Mesenchymal stem cell (in vitro differentiated cells and primary cell): ENCODE measurements around the gene RCBTB1.

Source experiments
- DNase-seq: peaks from one replicate; pipeline ENCODE4 v3.0.0-alpha.2; 2013
- H2AFZ ChIP-seq: one replicate; pipeline ENCODE4 v1.6.1; 2013; ENCODE audit warnings: low read depth, mild to moderate bottlenecking, control low read depth, inconsistent platforms, low read length, moderate library complexity
- H2AK5ac ChIP-seq: 2 replicates; pipeline ENCODE4 v1.6.1; 2013; ENCODE audit warnings: low read length, moderate library complexity, mild to moderate bottlenecking, inconsistent platforms; ENCODE audit not compliant: severe bottlenecking
- H2BK120ac ChIP-seq: one replicate; pipeline ENCODE4 v1.6.1; 2013; ENCODE audit warnings: low read depth, mild to moderate bottlenecking, inconsistent platforms, low read length, moderate library complexity
- H2BK12ac ChIP-seq, 2 experiments: one replicate each; pipeline ENCODE4 v1.6.1; 2013; ENCODE audit warnings: inconsistent platforms in 2 of 2, low read length in 2 of 2, mild to moderate bottlenecking in 2 of 2, moderate library complexity in 2 of 2, control low read depth in 1 of 2
- H2BK15ac ChIP-seq: one replicate; pipeline ENCODE4 v1.6.1; 2013; ENCODE audit warnings: mild to moderate bottlenecking, low read depth, inconsistent platforms; ENCODE audit not compliant: poor library complexity, severe bottlenecking
- H2BK5ac ChIP-seq: 2 replicates; pipeline ENCODE4 v1.6.1; 2013; ENCODE audit warnings: low read depth, mild to moderate bottlenecking, low read length, control low read depth, inconsistent platforms; ENCODE audit not compliant: poor library complexity, severe bottlenecking
- H3K14ac ChIP-seq, 2 experiments: one replicate each; pipeline ENCODE4 v1.6.1; 2013; ENCODE audit warnings: inconsistent platforms in 2 of 2, low read length in 2 of 2, control low read depth in 1 of 2, mild to moderate bottlenecking in 1 of 2, moderate library complexity in 1 of 2
- H3K18ac ChIP-seq, 2 experiments: one replicate each; pipeline ENCODE4 v1.6.1; 2013; ENCODE audit warnings: inconsistent platforms in 2 of 2, low read length in 2 of 2, control low read depth in 1 of 2, low read depth in 1 of 2, mild to moderate bottlenecking in 1 of 2
- H3K23ac ChIP-seq, 2 experiments: one replicate each; pipeline ENCODE4 v1.6.1; 2013; ENCODE audit warnings: inconsistent platforms in 2 of 2, low read length in 2 of 2, mild to moderate bottlenecking in 2 of 2, moderate library complexity in 2 of 2, control low read depth in 1 of 2
- H3K27ac ChIP-seq: 2 replicates; pipeline ENCODE4 v1.5.1; 2013; ENCODE audit warnings: mild to moderate bottlenecking, moderate library complexity, low read length, control low read depth, inconsistent platforms; ENCODE audit not compliant: poor library complexity, severe bottlenecking
- H3K27me3 ChIP-seq, 2 experiments: 2 replicates each; pipeline versions ENCODE4 v1.6.1 to v1.7.0; 2013; ENCODE audit warnings: low read length in 2 of 2, mild to moderate bottlenecking in 2 of 2, moderate library complexity in 2 of 2, control low read depth in 1 of 2, inconsistent platforms in 1 of 2; ENCODE audit not compliant: control insufficient read depth in 1 of 2, insufficient read depth in 1 of 2
- H3K36me3 ChIP-seq, 2 experiments: 2 replicates each; pipeline versions ENCODE4 v1.6.1 to v1.7.0; 2013; ENCODE audit warnings: low read length in 2 of 2, control low read depth in 1 of 2, inconsistent platforms in 1 of 2, low read depth in 1 of 2, mild to moderate bottlenecking in 1 of 2; ENCODE audit not compliant: insufficient read depth in 2 of 2, control insufficient read depth in 1 of 2
- H3K4ac ChIP-seq, 2 experiments: one replicate each; pipeline ENCODE4 v1.6.1; 2013; ENCODE audit warnings: inconsistent platforms in 2 of 2, low read length in 2 of 2, mild to moderate bottlenecking in 2 of 2, moderate library complexity in 2 of 2, control low read depth in 1 of 2, low read depth in 1 of 2
- H3K4me1 ChIP-seq: 2 replicates; pipeline ENCODE4 v1.6.1; 2013; ENCODE audit warnings: low read depth, low read length, control low read depth; ENCODE audit not compliant: control insufficient read depth, insufficient read depth
- H3K4me2 ChIP-seq: 2 replicates; pipeline ENCODE4 v1.6.1; 2013; ENCODE audit warnings: low read length, mild to moderate bottlenecking, inconsistent platforms; ENCODE audit not compliant: poor library complexity, severe bottlenecking
- H3K4me3 ChIP-seq, 2 experiments: 2 replicates each; pipeline versions ENCODE4 v1.5.1 to v1.7.0; 2013; ENCODE audit warnings: low read length in 2 of 2, mild to moderate bottlenecking in 2 of 2, control low read depth in 1 of 2, low read depth in 1 of 2; ENCODE audit not compliant: insufficient read depth in 1 of 2
- H3K79me1 ChIP-seq: replicated peaks from 2 replicates; pipeline ENCODE4 v1.6.1; 2013; ENCODE audit warnings: mild to moderate bottlenecking, control low read depth, low read length, inconsistent platforms; ENCODE audit not compliant: poor library complexity, severe bottlenecking
- H3K9ac ChIP-seq: 2 replicates; pipeline ENCODE4 v1.7.0; 2013; ENCODE audit warnings: mild to moderate bottlenecking, low read length, moderate library complexity
- H3K9me3 ChIP-seq: 2 replicates; pipeline ENCODE4 v1.7.0; 2013; ENCODE audit warnings: mild to moderate bottlenecking, low read length; ENCODE audit not compliant: control insufficient read depth
- H4K8ac ChIP-seq: one replicate; pipeline ENCODE4 v1.6.1; 2013; ENCODE audit warnings: inconsistent platforms, mild to moderate bottlenecking, low read length, moderate library complexity
- H4K91ac ChIP-seq: one replicate; pipeline ENCODE4 v1.6.1; 2013; ENCODE audit warnings: mild to moderate bottlenecking, low read length, inconsistent platforms
- WGBS: methylation state at CpG from one replicate; pipeline ENCODE4 v1.1.7; 2013; ENCODE audit warnings: mixed read lengths; 5-methylcytosine and 5-hydroxymethylcytosine counted together

Gene RCBTB1

DNA sequence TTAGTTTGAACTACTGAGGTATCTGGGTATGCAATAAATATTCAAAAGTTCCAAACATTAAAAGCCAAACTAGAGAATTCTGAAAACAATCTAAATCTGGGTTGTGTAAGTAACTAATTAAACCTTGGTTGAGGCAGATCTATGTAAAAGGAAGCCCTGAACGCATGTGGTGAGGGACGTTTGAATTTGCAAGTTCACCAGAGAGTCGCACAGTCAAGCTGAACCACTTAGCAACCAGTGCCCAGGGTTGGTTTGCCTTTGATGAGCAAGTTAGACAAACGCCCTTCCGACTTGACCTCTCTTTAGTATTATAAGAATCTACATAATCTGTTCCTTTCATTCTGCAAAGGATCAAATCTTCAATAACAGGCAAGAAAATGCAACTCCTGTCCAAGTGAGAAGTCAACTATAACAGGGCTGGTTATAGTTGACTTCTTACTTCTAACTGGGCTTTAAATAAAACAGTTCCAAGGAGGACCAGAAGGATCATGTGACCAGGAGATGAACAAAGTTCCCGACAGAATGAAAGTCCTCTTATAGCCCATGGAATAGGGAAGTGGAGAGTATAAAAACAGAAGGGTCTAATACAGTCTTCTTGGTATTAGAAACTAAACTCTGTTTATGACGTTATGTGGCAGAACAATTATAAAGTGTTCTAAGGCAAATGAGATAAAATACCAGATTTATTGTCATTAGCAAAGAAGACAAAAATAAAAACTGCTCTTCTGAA, 49.0 kb downstream of the RCBTB1 start:
- no peak overlapping the region for H2BK15ac ChIP-seq
- no peak overlapping the region for H2AFZ ChIP-seq

DNA sequence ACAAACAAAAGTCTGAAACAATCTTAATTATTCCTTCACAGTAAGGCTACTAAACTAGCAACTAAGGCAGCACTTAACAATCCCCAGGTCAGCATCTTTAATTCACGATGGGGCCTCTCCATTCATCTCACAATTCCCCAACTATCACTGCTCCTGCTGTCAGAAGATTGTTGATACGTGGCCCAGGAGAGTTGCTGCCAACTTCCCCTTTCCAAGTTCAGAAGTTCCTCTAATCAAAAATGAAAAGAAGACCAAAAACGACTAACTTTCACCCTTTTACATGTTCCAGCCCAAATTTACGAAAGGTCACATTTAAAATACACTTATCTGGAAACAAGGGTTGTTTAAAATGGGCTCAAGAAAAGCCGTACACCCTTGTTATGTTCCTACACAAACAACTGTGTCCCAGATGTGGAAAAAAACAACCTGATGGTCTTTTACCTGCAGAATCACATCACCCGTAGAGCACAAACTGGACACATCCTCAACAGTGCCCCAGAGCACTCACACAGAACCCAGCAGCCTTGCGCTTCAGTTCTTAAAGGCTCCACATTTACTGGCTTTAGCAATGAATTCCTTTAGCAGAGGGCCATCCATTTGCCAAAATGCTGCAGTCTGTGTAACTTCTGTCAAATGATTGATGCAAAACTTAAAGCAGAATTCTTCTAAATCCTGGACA, 51.6 kb downstream of the RCBTB1 start:
- Histone ChIP-seq H2BK5ac (no peak overlapping the region), H3K23ac (no peak overlapping the region), H3K9ac (no peak overlapping the region), H2AFZ (no peak overlapping the region), H2BK120ac (no peak overlapping the region), H3K4ac (no peak overlapping the region), H2AK5ac (no peak overlapping the region), H2BK12ac (no peak overlapping the region), H3K4me1 (no peaks in the 10 kb centered on the region), H4K8ac (no peak overlapping the region), H2BK15ac (no peak overlapping the region), H3K79me1 (peaks cover 6% of the 10 kb centered on the region), H3K9me3 (no peaks in the 10 kb centered on the region), H3K4me2 (no peak overlapping the region), H3K27ac (no peak overlapping the region), H3K27me3 (no peaks in the 10 kb centered on the region), H4K91ac (no peak overlapping the region), H3K18ac (no peak overlapping the region), H3K36me3 (peaks cover 4 to 68% of the 10 kb centered on the region in 2 experiments), H3K4me3 (no peak overlapping the region), H3K14ac (no peak overlapping the region)
- WGBS, result 87% methylated on average over 7 of the region's 7 CpGs
- no peak for DNase-seq

More for the DNA sequence above, 49.0 kb downstream of the RCBTB1 start:
- H3K4ac ChIP-seq, result no peak overlapping the region
- DNase-seq, result no peak
- no peaks in the 10 kb centered on the region for H3K27me3 ChIP-seq
- no peak overlapping the region for H2BK12ac ChIP-seq
- H2BK5ac ChIP-seq, result no peak overlapping the region
- peaks cover 2 to 73% of the 10 kb centered on the region in 2 experiments for H3K36me3 ChIP-seq
- no peaks in the 10 kb centered on the region for H3K4me1 ChIP-seq
- H2BK120ac ChIP-seq, result no peak overlapping the region
- H4K91ac ChIP-seq, result no peak overlapping the region
- no peak overlapping the region for H4K8ac ChIP-seq
- no peak overlapping the region for H3K14ac ChIP-seq
- no peak overlapping the region for H3K23ac ChIP-seq
- no peaks in the 10 kb centered on the region for H3K9me3 ChIP-seq
- H3K27ac ChIP-seq, result no peak overlapping the region
- no peak overlapping the region for H3K18ac ChIP-seq
- H3K4me3 ChIP-seq, result no peak overlapping the region
- WGBS, result 74% methylated on average over 4 of the region's 7 CpGs
- H2AK5ac ChIP-seq, result no peak overlapping the region
- H3K79me1 ChIP-seq, result peaks cover 3% of the 10 kb centered on the region
- no peak overlapping the region for H3K4me2 ChIP-seq
- no peak overlapping the region for H3K9ac ChIP-seq

DNA sequence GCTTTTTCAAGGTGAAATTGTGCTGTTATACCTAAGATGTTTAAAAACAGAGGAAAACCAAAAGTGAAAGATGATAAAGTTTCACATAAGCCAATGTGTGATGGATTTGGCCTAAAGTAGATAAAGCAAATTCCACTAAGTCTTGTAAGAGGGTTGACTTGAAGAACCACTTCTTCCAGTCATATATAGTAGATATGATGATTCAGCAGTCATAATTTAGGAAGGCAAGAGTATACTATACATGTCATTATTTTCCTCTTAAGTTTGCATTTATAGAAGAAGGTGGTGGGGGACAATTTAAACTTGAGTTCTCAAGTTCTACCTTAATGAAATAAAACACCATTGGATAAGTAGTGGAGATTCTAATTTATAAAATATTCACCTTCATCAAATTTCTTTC, 52.3 kb downstream of the RCBTB1 start:
- Histone ChIP-seq H2BK120ac (no peak overlapping the region), H2BK5ac (no peak overlapping the region), H3K27me3 (no peaks in the 10 kb centered on the region), H3K4me1 (no peaks in the 10 kb centered on the region), H3K4ac (no peak overlapping the region), H3K79me1 (peaks cover 6% of the 10 kb centered on the region), H3K9ac (no peak overlapping the region), H3K18ac (no peak overlapping the region), H3K23ac (no peak overlapping the region), H3K9me3 (no peaks in the 10 kb centered on the region), H3K27ac (no peak overlapping the region), H2BK15ac (no peak overlapping the region), H3K36me3 (peaks cover 4 to 68% of the 10 kb centered on the region in 2 experiments), H4K91ac (no peak overlapping the region), H3K4me3 (no peak overlapping the region), H3K14ac (no peak overlapping the region), H2AFZ (no peak overlapping the region), H2BK12ac (no peak overlapping the region), H3K4me2 (no peak overlapping the region), H4K8ac (no peak overlapping the region), H2AK5ac (no peak overlapping the region)
- no peak for DNase-seq

DNA sequence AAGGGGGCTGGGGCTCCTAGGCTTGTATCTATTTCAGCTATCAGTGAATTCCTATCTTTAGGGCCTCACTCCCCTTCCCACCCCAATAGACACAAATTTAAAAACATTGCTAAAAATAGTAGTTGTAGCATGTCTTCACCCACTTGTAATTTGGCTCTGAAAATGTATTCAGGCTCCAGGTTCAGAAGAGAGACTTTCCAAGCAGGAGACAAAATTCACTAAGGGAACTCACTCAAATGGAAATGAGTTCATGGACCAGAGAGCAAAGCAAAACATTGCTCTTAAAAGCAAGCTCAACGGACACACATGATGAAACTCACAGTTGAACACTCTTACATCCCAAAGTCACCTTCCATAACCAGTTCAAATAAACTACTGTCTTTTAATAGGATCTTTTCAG, 52.8 kb downstream of the RCBTB1 start:
- 100% methylated on average over 1 of the region's 1 CpG for WGBS

More for the DNA sequence above, 52.8 kb downstream of the RCBTB1 start:
- no peak overlapping the region for H2AFZ ChIP-seq
- no peaks in the 10 kb centered on the region for H3K9me3 ChIP-seq
- no peak overlapping the region for H2AK5ac ChIP-seq
- no peak overlapping the region for H3K9ac ChIP-seq
- H3K18ac ChIP-seq, result no peak overlapping the region
- no peak overlapping the region for H3K4ac ChIP-seq
- H2BK15ac ChIP-seq, result no peak overlapping the region
- H2BK5ac ChIP-seq, result no peak overlapping the region
- no peak overlapping the region for H3K27ac ChIP-seq
- H3K36me3 ChIP-seq, result peaks cover 4 to 67% of the 10 kb centered on the region in 2 experiments
- no peak overlapping the region for H4K8ac ChIP-seq
- DNase-seq, result no peak
- no peak overlapping the region for H3K4me3 ChIP-seq
- H3K23ac ChIP-seq, result no peak overlapping the region
- no peak overlapping the region for H3K14ac ChIP-seq
- H3K27me3 ChIP-seq, result no peaks in the 10 kb centered on the region
- no peaks in the 10 kb centered on the region for H3K4me1 ChIP-seq
- peaks cover 6% of the 10 kb centered on the region for H3K79me1 ChIP-seq
- H3K4me2 ChIP-seq, result no peak overlapping the region
- no peak overlapping the region for H4K91ac ChIP-seq
- no peak overlapping the region for H2BK12ac ChIP-seq
- H2BK120ac ChIP-seq, result no peak overlapping the region
